ENCODE results near the gene MTHFD2L.
A peak's percentile ranks its signal among the peaks of the same experiment; 100 is the strongest.
"Not testable (repeated sequence)": the region's sequence is repeated elsewhere in the genome, so short reads cannot be mapped to it uniquely, and the experiment has no call there.

The MTHFD2L gene

DNA sequence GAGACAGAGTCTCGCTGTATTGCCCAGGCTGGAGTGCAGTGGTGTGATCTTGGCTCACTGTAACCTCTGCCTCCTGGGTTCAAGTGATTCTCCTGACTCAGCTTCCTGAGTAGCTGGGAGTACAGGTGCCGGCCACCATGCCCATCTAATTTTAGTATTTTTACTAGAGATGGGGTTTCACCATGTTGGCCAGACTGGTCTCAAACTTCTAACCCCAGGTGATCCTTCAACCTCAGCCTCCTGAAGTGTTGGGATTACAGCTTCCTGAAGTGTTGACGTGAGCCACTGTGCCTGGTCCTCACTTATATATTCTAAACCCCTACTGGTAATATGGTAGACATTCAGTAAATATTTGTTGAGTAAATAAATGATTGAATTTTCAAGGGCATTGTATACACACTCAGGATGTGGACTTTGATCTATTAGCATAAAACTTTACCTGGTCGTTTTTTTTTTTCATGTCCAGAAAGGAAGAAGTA is 33.0 kb downstream of the MTHFD2L start:
- DNase-seq = no peak

DNA sequence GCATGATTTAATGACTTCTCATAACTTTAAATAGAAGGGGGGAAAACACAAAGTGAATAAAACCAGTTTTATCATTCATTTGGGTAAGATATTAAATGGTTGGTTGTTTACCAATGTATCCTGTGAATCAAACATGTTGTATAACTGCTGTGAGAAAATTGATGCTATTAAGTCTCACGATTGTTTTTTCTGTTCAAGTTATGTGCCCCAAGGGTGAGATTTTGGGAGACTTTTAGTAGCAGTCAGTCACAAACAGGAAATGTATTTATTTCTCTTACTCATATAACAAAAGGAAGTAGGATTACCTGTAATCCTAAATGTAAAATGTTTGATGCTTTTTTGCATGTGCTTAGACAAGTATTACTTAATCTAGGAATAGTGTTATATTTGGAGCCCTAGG is 39.2 kb downstream of the MTHFD2L start:
- no peak for DNase-seq

DNA sequence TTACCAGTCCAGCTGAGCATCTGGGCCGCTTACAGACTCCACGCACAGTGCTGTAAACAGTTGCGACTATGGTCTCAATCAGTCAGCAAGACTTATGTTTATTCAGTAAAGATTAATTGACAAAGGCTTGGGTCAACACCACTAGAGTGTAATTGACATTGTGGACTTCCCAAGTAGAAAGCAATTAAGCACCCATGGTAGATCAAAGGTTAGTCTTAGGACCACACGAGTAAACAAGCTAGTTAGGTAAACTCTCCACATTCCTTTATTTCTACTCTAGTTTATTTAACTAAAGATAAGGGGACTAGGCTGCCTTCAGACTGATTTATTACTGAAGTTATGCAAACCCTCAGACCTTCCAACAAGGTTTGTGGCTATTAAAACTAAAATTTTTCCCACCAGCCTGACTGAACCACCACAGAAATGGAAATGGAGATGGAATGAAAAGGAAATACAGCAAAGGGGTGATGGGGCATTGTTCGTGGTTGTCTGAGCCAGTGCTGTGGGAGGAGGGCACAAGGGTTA is 44.2 kb downstream of the MTHFD2L start:
- no peak for DNase-seq

DNA sequence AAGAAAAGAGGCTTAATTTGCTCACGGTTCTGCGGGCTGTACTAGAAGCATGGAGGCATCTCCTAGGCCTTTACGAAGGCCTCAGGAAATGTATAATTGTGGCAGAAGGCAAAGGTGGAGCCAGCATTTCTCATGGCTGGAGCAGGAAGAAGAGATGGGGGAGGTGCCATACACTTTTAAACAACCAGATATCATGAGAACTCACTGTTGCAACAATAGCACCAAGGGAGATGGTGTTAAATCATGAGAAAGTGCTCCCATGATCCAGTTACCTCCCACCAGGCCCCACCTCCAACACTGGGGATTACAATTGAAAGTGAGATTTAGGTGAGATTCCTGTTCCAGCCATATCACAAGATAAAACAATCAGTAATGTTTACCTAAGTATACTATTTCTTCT is 45.5 kb downstream of the MTHFD2L start:
- no peak for DNase-seq

DNA sequence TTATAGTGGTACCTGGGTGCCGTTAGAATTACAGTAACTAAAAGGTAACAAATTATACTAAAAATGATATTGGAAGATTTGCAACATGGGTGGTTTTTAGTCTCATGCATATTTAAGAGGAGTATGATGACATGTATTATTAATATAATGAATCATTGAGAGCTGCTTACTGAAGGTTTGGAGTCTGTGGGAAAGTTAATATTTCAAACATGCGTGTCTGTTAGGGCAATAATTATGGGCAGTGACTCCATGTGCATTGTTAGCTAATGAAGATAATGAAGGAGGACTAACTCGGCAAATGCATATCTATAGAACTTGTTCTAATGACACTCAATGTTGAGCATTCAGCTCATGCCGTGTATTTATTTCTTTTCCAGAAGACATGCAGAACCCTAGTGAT is 47.1 kb downstream of the MTHFD2L start:
- no peak for DNase-seq

DNA sequence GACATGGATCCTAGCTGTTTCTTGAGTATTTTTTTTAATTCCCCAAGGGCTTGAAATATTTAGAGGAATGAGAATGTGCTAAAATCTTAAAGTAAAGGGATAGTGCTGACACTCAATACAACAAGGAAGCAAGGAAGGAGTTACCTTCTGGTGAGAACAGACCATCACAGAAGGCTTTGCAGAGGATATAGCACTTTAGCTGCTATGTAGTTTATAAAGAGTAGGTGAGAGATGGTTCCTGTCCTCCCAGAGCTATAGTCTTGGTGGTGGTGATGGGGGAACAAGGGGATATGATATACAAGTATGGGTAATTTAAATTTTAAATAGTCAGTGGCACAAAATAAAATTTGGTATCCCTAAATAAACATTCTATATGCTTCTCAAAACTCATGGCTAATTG is 47.6 kb downstream of the MTHFD2L start:
- no peak for DNase-seq

DNA sequence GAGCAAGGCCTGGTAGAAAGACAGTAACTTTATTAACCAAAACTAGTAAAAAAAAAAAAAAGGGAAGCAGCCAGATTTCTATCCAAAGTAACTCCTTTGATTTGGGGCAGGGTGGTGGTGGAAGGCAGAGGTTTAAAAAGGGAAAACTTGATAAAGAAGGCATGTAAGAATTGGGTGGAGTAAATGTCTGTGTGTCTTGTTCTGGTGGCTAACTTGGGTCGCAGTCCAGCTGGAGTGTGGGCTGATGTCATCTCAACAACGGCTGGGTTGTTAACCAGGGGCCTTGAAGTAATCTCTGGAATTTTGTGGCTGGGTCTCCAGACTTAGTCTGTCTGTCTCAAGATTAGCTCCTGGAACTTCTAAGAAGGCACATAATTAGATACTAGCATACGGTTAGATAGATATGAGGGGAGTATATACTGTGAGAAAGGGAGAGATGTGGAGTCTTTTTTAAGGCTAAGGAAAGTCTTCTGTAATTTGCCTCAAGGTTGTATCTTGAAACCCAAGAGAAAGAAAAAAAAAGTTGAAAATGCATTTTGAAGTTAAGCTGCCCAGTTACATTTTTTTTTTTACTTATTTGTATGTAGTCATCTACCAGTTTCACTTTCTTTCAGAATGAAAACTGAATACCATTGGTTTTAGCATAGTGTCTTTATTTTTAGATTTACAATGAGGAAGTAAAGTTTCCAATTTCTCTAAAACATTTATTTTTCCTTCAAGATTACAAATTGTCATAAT is 48.3 kb downstream of the MTHFD2L start:
- DNase-seq = no peak

DNA sequence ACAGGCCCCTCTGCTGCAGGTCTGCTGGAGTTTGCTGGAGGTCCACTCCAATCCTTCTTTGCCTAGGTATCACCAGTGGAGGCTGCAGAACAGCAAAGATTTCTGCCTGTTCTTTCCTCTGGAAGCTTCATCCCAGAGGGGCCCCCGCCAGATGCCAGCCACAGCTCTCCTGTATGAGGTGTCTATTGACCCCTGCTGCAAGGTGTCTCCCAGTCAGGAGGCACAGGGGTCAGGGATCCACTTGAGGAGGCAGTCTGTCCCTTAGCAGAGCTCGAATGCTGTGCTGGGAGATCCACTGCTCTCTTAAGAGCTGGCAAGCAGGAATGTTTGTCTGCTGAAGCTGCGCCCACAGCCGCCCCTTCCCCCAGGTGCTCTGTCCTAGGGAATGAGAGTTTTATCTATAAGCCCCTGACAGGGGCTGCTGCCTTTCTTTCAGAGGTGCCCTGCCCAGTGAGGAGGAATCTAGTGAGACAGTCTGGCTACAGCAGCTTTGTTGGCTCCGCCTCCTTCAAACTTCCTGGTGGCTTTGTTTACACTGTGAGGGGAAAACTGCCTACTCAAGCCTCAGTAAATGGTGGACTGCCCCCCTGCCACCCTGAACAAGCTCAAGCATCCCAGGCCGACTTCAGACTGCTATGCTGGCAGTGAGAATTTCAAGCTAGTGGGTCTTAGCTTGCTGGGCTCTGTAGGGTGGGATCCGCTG is 56.7 kb downstream of the MTHFD2L start:
- not testable (repeated sequence) for DNase-seq

DNA sequence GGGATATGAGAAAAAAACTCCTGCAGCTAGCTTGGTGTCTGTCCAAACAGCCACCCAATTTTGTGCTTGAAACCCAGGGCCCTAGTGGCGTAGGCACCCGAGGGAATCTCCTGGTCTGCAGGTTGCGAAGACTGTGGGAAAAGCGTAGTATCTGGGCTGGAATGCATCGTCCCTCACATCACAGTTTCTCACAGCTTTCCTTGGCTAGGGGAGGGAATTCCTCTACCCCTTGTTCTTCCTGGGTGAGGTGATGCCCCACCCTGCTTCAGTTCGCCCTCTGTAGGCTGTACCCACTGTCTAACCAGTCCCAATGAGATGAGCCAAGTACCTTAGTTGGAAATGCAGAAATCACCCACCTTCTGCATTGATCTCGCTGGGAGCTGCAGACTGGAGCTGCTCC is 57.3 kb downstream of the MTHFD2L start:
- not testable (repeated sequence) for DNase-seq

DNA sequence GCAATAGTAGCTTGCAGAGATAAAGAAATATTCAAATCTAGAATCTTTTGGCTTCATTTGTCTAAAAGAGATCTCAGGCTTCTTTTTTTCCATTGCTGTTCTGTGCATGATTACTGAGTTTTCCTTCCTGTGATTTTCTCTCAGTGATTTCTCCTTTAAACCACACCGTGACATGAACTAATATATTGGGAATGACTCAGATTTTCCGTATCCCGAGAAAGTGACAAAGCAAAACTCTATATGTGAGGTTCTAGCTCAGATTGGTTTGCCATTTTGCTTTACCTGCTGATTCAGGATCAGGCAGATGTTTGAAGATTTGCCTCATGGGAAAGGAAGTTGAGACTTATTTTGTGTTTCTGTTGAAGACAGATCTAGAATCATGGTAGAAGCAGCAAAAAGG is 59.4 kb downstream of the MTHFD2L start:
- DNase-seq = no peak

DNA sequence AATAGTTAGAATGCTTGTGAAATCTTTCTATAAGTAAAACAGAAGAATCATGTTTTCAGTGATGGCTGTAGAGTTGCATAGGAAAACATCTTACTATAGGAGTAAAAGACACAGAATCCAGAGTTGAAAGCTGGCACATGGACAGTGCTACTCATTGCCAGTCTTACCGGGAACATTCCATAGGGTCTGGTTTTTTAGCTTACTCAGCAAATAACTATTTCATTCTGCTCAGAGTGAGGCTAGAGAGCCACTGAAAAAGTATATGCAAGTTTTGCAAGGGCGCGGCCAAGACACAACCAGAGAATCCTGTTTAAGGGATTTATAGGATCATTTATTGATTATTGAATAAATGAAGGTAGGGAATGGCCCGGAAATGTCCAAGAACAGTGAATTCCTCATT is 60.3 kb downstream of the MTHFD2L start:
- no peak for DNase-seq

DNA sequence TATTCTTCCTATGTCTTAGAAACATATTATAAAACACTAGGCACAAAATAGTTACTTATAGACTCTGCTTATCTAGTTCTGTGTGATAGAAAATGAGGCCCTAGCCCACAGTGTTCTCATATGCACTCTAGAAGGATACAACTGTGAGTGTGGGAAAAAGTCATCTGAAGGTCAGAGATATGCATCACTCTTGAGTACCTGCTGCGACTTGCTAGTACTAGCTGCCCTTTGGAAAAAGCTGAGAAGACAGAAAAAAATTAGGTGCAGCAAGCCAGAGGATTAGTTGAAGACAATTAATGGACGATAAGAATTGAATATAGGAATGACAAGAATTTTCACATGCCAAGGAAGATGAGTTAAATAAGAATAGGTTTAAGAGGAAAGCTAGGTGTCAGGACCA is 61.3 kb downstream of the MTHFD2L start:
- DNase-seq = no peak

DNA sequence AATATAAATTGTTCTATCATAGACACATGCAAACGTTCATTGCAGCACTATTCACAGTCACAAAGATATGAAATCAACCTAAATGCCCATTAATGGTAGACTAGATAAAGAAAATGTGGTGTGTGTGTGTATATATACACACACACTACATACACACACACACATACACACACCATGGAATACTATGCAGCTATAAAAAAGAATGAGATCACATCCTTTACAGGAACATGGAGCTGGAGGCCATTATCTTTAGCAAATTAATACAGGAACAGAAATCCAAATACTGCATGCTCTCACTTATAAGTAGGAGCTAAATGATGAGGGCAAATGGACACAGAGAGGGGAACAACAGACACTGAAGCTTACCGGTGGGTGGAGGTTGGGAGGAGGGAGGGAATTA is 65.2 kb downstream of the MTHFD2L start:
- DNase-seq = no peak

DNA sequence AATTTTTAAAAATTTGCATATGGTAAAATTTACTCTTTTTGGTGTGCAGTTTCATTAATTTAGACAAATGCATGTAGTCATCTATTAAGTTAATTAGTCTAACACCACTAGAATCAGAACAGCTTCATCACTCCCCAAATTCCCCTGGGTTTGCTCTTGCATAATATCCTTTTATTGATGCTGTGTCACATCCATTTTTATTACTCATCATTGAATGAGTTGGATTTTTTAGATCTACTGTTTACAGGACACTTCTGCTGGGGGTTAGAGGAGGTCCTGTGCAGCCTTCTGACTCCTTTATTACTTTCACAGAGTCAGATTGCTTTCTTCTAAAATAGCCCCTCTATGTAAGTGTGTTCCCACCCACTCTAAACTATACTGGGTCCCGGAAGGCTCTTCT is 65.9 kb downstream of the MTHFD2L start:
- no peak for DNase-seq

DNA sequence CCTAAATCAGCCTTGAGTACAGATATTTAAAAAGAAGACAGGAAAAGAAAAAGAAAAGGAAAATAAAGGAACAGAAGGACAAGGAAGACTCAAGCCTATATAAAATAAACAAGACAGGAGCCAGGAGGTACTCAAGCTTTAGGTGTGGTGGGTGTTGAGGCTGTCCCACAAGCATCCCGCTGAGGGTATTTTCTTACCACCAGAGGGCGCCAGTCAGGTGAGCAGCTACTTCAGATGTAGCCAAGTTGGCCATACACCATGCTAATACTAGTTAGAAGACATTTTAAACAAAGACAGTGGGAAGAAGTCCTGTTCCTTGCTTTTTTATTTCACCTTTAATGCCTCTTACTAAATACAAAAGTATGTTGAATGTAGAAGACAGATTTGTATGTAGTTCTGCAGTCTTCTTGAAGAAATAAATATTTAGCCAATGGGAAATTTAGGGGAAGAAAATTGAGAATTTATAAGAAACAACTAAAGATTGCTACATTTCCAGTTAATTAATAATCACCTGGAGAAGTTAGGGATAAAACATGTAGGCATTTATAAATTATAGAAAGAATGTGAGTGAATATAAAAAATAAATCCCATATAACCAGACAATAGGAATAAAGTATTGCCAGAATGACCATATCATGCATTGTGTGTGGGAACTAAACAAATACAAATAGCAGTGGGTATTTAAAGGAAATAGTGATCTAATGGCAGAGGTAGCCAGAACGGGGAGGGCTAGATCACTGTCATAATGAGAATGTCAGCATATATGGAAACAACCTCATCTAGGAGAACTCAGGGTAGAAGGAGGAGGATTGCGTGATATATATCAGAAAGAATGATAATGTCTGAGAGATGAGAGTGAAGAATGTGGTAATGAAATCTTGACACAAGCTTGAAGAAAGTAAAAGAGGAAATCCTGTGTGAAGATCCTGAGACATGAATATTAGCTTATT is 71.0 kb downstream of the MTHFD2L start:
- peak; percentile 37 for DNase-seq

DNA sequence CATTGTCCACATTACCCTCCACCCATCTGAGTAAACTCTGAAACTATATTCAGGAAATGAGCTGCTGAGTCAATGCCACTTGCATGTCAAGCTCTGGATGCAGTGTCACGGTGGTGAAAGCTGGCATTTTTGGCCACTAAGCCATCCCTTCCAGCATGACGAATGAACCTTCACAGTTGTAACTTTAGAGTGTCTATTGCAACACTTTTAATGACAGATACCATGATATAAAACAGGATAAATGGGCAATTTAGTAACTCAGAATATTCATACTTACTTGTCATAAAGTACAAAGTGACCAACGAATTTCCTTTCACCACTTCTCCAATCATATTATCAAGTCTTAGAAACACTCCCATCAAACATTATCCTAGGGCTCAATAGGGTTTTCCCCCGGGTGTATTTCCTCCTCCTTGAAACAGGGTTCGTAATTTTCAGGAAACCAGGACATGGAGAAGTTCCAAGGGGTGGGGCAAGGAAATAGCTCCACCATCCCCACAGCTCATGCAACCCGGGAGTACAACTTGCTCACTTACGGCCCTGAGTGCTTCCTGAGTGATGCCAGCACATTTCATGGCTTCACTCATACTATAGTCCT is 73.1 kb downstream of the MTHFD2L start:
- no peak for DNase-seq

DNA sequence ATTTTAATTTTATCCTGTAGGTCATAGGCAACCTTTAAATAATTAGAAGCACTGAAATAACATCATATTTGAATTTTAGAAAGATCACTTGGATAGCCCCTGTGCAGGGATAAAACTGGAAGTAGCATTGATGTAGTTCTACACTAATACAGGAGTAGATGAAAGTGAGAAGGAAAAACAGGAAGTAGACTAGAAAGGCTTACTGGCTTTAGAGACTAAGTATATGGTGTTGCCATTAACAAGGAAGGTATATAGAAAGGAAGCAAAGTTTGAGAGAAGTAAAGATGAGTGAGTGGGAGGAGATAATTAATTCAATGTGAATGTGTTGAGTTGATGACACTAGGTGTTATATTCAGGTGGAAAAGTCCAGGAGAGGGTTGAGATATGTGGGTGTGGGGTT is 77.2 kb downstream of the MTHFD2L start:
- no peak for DNase-seq

DNA sequence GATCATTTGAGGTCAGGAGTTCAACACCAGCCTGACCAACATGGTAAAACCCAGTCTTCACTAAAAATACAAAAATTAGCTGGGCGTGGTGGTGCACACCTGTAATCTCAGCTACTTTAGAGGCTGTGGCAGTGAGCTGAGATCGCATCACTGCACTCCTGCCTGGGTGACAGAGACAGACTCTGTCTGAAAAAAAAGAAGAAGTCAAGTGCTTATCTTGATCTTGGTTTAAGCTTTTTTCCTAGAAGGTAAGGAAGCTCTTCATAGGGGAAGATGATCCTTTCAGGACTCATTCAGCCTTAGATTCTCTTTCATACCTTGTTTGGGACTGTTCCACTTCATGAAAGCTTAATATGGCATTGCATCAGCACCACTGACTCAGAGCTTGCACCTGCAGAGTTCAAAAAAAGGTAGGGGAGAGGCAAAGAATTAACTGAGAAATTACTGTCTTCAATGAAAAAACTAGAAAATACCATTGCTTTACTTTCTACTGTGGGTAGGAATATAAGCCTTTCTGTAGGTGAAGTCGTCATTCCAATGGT is 79.6 kb downstream of the MTHFD2L start:
- no peak for DNase-seq

DNA sequence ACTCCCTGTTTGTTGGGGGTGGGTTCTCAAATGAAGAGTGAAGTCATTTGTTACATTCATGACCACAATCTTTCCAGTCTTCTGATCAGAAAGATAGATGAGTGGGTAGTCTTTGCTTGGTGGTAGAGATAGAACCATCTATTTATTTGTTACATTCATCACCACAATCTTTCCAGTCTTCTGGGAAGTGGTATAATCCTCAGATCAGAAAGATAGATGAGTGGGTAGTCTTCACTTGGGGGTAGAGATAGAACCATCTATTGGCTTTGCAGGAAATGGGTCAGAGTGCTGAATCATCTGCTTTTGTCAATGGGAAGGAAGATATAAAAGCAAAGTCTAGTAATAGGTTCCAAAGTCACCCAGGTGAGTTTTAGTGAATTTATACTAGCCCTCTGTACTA is 86.1 kb downstream of the MTHFD2L start:
- DNase-seq = no peak

DNA sequence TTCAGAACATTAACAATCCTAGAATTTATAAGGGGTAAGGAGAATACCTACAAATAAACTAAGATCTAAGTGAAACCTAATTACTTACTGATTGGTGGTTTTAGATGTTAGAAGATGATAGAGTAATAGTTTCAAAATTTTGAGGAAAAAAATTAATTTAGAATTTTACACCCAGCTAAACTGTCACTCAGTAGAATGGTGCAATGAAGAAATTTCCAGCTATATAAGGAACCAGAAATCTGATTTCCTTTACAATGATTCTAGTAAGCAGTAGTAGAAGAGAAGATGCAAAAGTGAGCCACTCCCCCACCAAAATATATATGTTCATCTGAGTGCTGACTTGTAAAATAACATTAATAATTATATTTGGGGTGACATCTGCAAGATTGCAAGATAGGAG is 95.0 kb downstream of the MTHFD2L start:
- DNase-seq = no peak

DNA sequence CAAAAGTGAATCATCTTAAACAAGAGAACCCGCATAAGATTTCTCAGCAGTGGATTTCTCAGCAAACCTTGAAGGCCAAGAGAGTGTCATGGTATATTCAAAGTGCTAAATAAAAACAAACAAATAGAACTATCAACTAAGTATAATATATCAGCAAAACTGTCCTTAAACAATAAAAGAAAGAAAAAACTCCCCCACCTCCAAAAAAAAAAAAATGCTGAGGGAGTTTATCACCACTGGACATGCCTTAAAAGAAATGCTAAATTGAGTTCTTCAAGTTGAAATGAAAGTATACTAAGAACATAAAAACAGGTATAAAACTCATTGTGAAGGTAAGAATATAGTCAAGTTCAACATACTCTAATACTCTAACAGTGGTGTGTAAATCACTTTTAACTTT is 96.5 kb downstream of the MTHFD2L start:
- no peak for DNase-seq

DNA sequence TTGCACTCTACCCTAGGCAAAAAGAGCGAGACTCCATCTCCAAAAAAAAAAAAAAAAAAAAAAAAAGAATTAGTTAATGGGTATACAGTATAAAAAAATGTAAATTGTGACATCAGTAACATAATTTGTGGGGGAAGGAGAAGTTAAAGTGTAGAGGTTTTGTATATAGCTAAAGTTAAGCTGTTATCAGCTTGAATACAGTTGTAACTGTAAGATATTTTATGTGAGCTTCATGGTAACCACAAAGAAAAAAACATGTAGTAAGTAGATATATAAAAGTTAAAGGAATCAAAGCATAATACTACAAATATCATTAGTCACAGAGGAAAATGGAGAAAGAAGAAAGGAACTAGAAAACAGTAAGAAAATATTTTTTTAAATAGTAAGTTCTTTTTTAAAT is 97.2 kb downstream of the MTHFD2L start:
- no peak for DNase-seq

DNA sequence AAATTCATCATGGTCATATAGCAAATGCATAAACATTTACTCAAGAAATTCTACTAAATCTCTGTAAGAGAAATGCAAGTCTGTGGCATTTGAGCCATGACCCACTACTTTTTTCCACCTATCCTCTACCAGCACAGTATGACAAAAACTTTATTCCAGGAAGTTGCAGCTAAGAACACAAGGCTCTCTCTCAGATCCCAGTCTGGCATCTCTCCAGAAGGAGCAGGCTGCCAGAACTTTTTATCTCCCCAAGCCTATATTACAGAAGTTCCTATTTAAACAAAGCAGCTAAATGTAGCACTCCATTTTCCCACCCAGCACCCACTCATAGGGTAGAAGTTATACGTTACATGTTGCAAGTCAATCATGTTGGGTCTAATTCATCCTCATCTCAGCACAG is 101.0 kb downstream of the MTHFD2L start:
- DNase-seq = no peak
